Astrocyte of the spinal cord (primary cell): ENCODE measurements around the gene C2CD5.
A peak's percentile ranks its signal among the peaks of the same experiment; 100 is the strongest.

Experiments
- DNase-seq: peaks from one replicate; pipeline ENCODE4 v3.0.0; 2011; ENCODE audit warnings: low read depth, low spot score
- H3K4me3 ChIP-seq: 2 replicates; pipeline ENCODE4 v1.5.1; 2011; ENCODE audit warnings: low read depth, mild to moderate bottlenecking, low read length, moderate library complexity
- CTCF ChIP-seq: IDR thresholded peaks from 2 replicates; pipeline ENCODE4 v1.5.1; 2012; ENCODE audit warnings: low read depth, mild to moderate bottlenecking, low read length, inconsistent platforms
- in situ Hi-C: cut with HindIII; loops from 2 replicates; pipeline ENCODE4 v1.10.0; 2017; ENCODE audit warnings: low sequenced_read_pairs

C2CD5 gene

GRCh38 chr12:22410486-22410885 lies 133.9 kb downstream of the C2CD5 start:
- TF ChIP-seq CTCF, result no peak
- DNase-seq, result no peak
- in situ Hi-C loops, result no loop called here
- H3K4me3 ChIP-seq, result no peak overlapping the region

GRCh38 chr12:22409377-22410164 lies 134.8 kb downstream of the C2CD5 start:
- no peak overlapping the region for H3K4me3 ChIP-seq
- DNase-seq, result no peak
- no peak for TF ChIP-seq CTCF
- in situ Hi-C loops, result no loop called here

DNA sequence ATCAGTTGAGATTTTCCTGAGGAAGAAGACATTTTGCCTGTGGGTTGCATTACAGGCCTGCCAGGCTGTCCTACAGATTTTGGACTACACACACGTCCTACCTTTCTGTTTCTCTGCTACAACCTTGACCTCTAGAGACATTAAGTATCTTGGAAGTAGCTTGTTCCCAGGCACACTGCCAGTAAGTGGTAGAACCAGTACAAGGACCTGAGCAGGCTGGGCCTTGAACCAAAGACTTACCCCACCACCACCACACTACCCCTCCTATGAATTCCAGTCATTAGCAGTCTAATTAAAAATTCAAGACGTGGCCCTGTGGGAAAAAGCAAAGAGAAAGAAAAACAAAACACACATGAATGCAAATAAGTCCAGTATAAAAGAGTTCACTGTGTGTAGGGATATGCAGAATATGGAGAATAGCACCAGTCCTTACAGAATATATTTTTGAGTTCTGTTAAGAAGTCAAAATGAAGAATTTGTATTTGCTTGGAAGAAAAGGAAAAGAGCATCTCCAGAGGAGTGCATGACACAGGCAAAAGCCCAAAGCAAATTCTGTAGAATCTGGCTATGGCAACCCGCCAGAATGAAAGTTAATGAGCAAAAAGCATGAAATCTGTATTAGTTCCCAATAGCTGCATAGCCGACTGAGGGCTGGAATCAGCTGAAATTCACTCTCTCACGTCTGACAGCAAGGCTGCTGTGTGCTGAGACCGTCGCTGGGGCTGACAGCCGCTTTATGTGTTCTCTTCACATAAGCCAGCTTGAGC lies 135.5 kb downstream of the C2CD5 start:
- no peak overlapping the region for H3K4me3 ChIP-seq
- peak; percentile 16 for DNase-seq
- no peak for TF ChIP-seq CTCF
- in situ Hi-C loops, result no loop called here

DNA sequence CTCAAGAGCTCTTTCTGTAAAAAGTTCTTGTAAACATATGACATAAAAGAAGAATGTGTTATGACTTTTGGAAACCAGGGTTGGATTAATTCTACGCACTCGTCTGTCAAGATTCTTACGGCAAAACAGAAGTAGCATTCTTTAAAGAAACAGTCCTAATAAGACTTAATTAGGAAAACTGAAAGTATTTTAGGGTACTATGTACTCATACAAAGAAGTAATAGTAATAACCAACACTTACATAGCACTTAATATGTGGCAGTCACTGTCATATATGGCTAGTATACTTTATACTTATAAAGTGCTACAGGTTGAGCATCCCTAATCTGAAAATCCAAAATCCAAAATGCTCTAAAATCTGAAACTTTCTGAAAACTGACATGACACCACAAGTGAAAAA lies 136.9 kb downstream of the C2CD5 start:
- no peak for TF ChIP-seq CTCF
- no peak for DNase-seq
- no peak overlapping the region for H3K4me3 ChIP-seq
- in situ Hi-C loops, result no loop called here

- in situ Hi-C loops, result no loop called here
- no peak for TF ChIP-seq CTCF
- H3K4me3 ChIP-seq, result no peak overlapping the region
- no peak for DNase-seq
Measured at GRCh38 chr12:22406627-22407026, 137.7 kb downstream of the C2CD5 start.

DNA sequence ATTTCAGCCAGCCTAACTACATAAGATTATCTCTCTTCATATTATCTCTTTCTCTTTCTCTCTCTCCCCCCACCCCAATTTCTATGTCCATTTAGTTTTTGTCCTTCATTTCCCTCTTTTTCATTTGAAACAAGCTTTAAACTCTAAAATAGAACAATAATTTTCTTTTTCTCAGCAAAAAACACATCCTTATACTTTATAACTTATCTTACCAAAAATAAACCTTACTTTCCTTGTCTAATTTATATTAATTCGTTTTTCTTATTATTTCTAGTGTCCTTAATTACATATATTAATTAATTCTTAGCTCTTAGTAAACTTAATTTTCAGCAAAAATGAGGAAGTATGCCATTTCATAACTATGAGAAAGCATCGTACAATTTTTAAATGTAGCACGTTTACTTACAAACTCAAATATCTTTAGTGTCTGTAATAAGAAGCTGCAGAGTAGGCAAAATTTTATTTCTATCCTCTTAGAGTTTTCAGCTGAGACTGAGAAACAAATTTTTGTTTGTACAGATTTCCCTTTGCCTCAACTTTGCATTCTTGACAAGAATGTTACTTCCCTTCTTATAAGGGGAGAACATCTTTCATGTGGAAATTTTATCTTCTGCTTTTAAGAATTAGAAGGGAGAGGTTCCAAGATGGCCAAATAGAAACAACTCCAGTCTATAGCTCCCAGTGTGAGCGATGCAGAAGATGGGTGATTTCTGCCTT lies 144.7 kb downstream of the C2CD5 start:
- in situ Hi-C loops, result no loop called here
- DNase-seq, result no peak
- no peak for TF ChIP-seq CTCF
- H3K4me3 ChIP-seq, result no peak overlapping the region
